Ovary (tissue), 3 donors: ENCODE measurements around the gene ARHGAP1.

ENCODE experiments used
- EP300 ChIP-seq: sonication (generic); formaldehyde crosslinking; IDR thresholded peaks from one replicate; pipeline ENCODE4 v1.6.1; 2017; ENCODE audit warnings: antibody characterized with exemption
- POLR2A ChIP-seq: fragments of 450-650 bp; IDR thresholded peaks from one replicate; pipeline ENCODE4 v1.6.1; 2017; ENCODE audit warnings: antibody characterized with exemption, mild to moderate bottlenecking, moderate library complexity
- TF ChIP-seq, protein P1 (sequence below), 3 donors: fragments of 450-650 bp in 2 of 3; fragments of 200-600 bp in 1 of 3; IDR thresholded peaks; one replicate each; pipeline versions ENCODE4 v1.5.1 to v1.8.0; 2016 to 2022; ENCODE audit warnings: antibody characterized with exemption in 3 of 3, mild to moderate bottlenecking in 1 of 3
- donor health status: DM: no; HTN: no; CAD: no.

DNA sequence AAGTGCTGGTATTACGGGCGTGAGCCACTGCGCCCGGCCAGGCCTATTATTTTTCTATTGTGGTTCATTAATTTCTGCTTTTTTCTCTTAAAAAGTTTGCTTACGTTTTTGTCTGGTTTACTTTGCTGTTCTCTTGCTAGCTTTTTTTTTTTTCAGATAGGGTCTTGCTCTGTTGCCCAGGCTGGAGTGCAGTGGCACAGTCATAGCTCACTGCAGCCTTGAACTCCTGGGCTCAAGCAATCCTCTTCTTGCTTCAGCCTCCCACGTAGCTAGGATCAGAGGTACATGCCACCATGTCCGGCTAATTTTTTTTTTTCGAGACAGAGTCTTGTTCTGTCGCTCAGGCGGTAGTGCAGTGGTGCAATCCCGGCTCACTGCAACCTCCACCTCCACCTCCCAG, 37.3 kb upstream of the ARHGAP1 start:
- TF ChIP-seq, protein P1, sequence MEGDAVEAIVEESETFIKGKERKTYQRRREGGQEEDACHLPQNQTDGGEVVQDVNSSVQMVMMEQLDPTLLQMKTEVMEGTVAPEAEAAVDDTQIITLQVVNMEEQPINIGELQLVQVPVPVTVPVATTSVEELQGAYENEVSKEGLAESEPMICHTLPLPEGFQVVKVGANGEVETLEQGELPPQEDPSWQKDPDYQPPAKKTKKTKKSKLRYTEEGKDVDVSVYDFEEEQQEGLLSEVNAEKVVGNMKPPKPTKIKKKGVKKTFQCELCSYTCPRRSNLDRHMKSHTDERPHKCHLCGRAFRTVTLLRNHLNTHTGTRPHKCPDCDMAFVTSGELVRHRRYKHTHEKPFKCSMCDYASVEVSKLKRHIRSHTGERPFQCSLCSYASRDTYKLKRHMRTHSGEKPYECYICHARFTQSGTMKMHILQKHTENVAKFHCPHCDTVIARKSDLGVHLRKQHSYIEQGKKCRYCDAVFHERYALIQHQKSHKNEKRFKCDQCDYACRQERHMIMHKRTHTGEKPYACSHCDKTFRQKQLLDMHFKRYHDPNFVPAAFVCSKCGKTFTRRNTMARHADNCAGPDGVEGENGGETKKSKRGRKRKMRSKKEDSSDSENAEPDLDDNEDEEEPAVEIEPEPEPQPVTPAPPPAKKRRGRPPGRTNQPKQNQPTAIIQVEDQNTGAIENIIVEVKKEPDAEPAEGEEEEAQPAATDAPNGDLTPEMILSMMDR (IDR thresholded peaks at IDR 0.05), result no peak
- TF ChIP-seq EP300, result no peak
- no peak for TF ChIP-seq POLR2A
